KMS-11 (cell line): ENCODE data around the gene GCGR.

Experiments
- H2AFZ ChIP-seq: fragments of 200-600 bp; sonication (generic); 2 replicates; pipeline ENCODE4 v1.6.1; 2016; ENCODE audit warnings: antibody characterized with exemption, mixed run types, low read depth
- H3K27ac ChIP-seq: fragments of 200-600 bp; sonication (generic); 2 replicates; pipeline ENCODE4 v1.6.1; 2016; ENCODE audit warnings: mild to moderate bottlenecking, mixed run types
- H3K27me3 ChIP-seq: fragments of 200-600 bp; sonication (generic); 2 replicates; pipeline ENCODE4 v1.6.1; 2017; ENCODE audit warnings: mild to moderate bottlenecking, low read depth, mixed run types, moderate library complexity; ENCODE audit not compliant: insufficient read depth
- H3K36me3 ChIP-seq: fragments of 200-600 bp; sonication (generic); 2 replicates; pipeline ENCODE4 v1.6.1; 2017; ENCODE audit warnings: mild to moderate bottlenecking, mixed run types; ENCODE audit not compliant: insufficient read depth
- H3K4me1 ChIP-seq: fragments of 200-600 bp; sonication (generic); 2 replicates; pipeline ENCODE4 v1.6.1; 2016; ENCODE audit warnings: mild to moderate bottlenecking, low read depth, mixed run types; ENCODE audit not compliant: poor library complexity, severe bottlenecking
- H3K4me2 ChIP-seq: fragments of 200-600 bp; sonication (generic); 2 replicates; pipeline ENCODE4 v1.7.0; 2016; ENCODE audit warnings: mild to moderate bottlenecking, mixed run types
- H3K4me3 ChIP-seq: fragments of 200-600 bp; sonication (generic); IDR thresholded peaks from 2 replicates; pipeline ENCODE4 v1.6.1; 2017; ENCODE audit warnings: low read depth, low read length, mixed read lengths; ENCODE audit not compliant: insufficient read depth
- H3K79me2 ChIP-seq: fragments of 200-600 bp; sonication (generic); 2 replicates; pipeline ENCODE4 v1.6.1; 2016; ENCODE audit warnings: low read depth, mixed run types; ENCODE audit not compliant: insufficient read depth
- H3K9ac ChIP-seq: fragments of 200-600 bp; sonication (generic); 2 replicates; pipeline ENCODE4 v1.6.1; 2016; ENCODE audit warnings: mild to moderate bottlenecking, mixed run types
- H4K20me1 ChIP-seq: fragments of 200-600 bp; sonication (generic); 2 replicates; pipeline ENCODE4 v1.6.1; 2016; ENCODE audit warnings: mild to moderate bottlenecking, mixed run types; ENCODE audit not compliant: insufficient read depth
- TF ChIP-seq, protein P1 (sequence below): fragments of 200-600 bp; sonication (generic); conservative IDR thresholded peaks from 2 replicates; pipeline ENCODE4 v1.6.1; 2017; ENCODE audit warnings: low read depth, mild to moderate bottlenecking, antibody characterized with exemption, low read length, moderate library complexity, mixed read lengths

The GCGR gene

DNA sequence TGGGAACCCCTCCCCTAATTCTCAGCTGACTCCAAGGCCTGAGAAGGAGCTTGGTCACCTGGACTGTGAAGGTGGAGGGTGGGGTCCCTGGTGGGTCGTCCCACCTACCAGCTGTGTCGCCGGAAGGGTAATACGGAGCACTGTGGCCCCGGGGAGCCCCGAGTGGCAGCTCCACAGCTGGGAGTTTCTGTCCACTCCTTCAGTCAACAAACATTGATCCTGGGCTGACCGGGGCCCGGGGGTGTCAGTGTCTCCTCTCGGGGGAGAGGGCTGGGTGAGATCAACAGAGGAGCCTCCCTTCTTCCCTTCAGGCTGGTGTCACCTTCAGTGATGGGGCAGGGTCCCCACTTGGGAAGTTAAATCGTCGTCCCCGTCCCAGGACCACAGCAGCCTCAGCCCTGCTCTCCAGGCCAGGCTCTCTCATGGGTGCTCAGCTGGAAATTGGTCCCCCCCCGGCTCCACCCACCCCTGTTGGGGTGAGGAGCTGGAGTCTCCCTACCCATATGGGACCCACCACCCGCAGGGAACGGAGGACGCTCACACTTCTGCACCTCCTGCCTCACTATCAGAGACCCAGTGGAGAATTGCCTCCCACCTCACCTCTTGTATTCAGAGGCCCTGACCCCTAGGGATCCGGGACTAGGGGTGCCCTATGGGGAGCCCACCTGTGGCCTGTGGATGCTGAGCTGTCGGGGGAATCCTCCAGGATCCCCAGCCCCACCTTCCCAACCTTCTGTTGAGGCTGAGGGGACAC, 1.9 kb downstream of the GCGR start:
- Histone ChIP-seq H3K27me3 (peaks cover 93% of the 10 kb centered on the region), H3K4me3 (no peak overlapping the region), H3K79me2 (no peaks in the 10 kb centered on the region), H3K4me1 (no peaks in the 10 kb centered on the region), H4K20me1 (no peaks in the 10 kb centered on the region), H3K36me3 (no peaks in the 10 kb centered on the region), H3K4me2 (no peak overlapping the region), H3K9ac (no peak overlapping the region), H2AFZ (no peak overlapping the region), H3K27ac (no peak overlapping the region)
- TF ChIP-seq, protein P1, sequence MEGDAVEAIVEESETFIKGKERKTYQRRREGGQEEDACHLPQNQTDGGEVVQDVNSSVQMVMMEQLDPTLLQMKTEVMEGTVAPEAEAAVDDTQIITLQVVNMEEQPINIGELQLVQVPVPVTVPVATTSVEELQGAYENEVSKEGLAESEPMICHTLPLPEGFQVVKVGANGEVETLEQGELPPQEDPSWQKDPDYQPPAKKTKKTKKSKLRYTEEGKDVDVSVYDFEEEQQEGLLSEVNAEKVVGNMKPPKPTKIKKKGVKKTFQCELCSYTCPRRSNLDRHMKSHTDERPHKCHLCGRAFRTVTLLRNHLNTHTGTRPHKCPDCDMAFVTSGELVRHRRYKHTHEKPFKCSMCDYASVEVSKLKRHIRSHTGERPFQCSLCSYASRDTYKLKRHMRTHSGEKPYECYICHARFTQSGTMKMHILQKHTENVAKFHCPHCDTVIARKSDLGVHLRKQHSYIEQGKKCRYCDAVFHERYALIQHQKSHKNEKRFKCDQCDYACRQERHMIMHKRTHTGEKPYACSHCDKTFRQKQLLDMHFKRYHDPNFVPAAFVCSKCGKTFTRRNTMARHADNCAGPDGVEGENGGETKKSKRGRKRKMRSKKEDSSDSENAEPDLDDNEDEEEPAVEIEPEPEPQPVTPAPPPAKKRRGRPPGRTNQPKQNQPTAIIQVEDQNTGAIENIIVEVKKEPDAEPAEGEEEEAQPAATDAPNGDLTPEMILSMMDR: no peak

- Histone ChIP-seq H3K4me1 (no peaks in the 10 kb centered on the region), H3K4me3 (no peak overlapping the region), H4K20me1 (no peaks in the 10 kb centered on the region), H3K4me2 (no peak overlapping the region), H2AFZ (no peak overlapping the region), H3K79me2 (no peaks in the 10 kb centered on the region), H3K36me3 (no peaks in the 10 kb centered on the region), H3K9ac (no peak overlapping the region), H3K27me3 (peaks cover 93% of the 10 kb centered on the region), H3K27ac (no peak overlapping the region)
- TF ChIP-seq, protein P1: no peak
Measured at GRCh38 chr17:81806461-81807209, 2.7 kb downstream of the GCGR start.

DNA sequence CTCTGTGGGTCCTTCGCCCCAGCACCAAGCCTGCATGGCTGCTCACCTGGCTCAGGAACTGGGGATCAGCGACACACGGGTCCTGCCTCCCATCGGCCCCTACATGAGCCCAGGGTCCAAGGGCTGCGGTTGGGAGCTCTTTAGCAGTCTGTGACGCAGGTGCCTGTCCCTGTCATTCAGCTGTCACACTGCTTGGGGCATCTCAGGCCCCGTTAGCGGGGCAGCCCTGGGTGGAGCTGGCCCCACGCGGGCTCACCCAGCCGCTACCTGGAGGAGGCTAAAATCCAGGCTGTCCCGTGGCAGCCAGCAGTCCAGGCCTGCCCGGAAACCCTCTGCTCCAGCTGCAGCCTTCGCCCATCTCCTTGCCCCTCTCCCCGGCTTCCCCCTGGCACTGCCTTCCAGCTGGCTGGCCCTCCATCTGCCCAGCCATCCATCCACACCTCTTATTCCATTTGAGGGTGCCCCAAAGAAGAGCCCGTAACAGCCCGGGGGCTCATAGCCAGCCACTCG, 3.3 kb downstream of the GCGR start:
- Histone ChIP-seq H3K79me2 (no peaks in the 10 kb centered on the region), H3K9ac (no peak overlapping the region), H3K4me1 (no peaks in the 10 kb centered on the region), H3K27ac (no peak overlapping the region), H2AFZ (no peak overlapping the region), H3K36me3 (no peaks in the 10 kb centered on the region), H3K27me3 (peaks cover 93% of the 10 kb centered on the region), H4K20me1 (no peaks in the 10 kb centered on the region), H3K4me2 (no peak overlapping the region), H3K4me3 (no peak overlapping the region)
- TF ChIP-seq, protein P1: no peak

DNA sequence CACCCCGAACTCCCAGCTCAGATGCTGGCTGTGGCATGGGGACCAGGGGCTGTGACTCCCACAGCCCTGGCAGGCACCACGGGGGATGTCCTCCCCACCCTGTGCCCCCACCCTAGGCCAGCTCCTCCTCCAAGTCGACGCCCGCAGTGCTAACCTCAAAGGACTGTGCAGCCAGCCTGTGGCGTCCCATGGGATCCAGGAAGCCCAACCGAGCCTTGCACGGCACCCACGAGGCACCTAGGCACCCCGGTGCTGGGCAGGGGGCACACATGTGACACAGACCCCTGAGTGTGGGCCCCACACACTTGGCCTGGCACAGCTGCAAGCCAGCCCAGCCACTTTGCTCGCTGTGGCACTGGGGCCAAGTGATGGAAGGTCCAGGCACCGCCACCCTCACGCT, 3.9 kb downstream of the GCGR start:
- no peak overlapping the region for H3K4me2 ChIP-seq
- no peak overlapping the region for H3K9ac ChIP-seq
- no peaks in the 10 kb centered on the region for H3K79me2 ChIP-seq
- no peak overlapping the region for H3K4me3 ChIP-seq
- TF ChIP-seq, protein P1: no peak
- H3K36me3 ChIP-seq: no peaks in the 10 kb centered on the region
- no peak overlapping the region for H3K27ac ChIP-seq
- no peaks in the 10 kb centered on the region for H4K20me1 ChIP-seq
- H2AFZ ChIP-seq: no peak overlapping the region
- no peaks in the 10 kb centered on the region for H3K4me1 ChIP-seq
- H3K27me3 ChIP-seq: peaks cover 93% of the 10 kb centered on the region
